HepG2 (cell line): ENCODE measurements around the gene S100A11. TPM values are rescaled to one million over a fixed set of nuclear protein-coding genes. Genes with fewer than 3 reads are reported as not detected.

Experiments
- ARID2 ChIP-seq: sonication (generic); formaldehyde crosslinking; IDR thresholded peaks from 2 replicates; pipeline ENCODE4 v1.8.1; 2022; ENCODE audit warnings: mild to moderate bottlenecking, missing genetic modification reagents, borderline replicate concordance
- CREM ChIP-seq, 2 experiments: sonication (generic) in 1 of 2; formaldehyde crosslinking in 1 of 2; IDR thresholded peaks; 2 replicates each; pipeline versions ENCODE4 v1.4.0 to v1.6.1; 2016 to 2020; ENCODE audit warnings: antibody characterized with exemption in 1 of 2, mild to moderate bottlenecking in 1 of 2, missing genetic modification reagents in 1 of 2
- GATAD2A ChIP-seq: IDR thresholded peaks from 2 replicates; pipeline ENCODE4 v1.6.1; 2016
- GFI1 ChIP-seq: sonication (generic); formaldehyde crosslinking; IDR thresholded peaks from 2 replicates; pipeline ENCODE4 v1.5.0; 2020; ENCODE audit warnings: missing genetic modification reagents, mild to moderate bottlenecking, borderline replicate concordance
- GTF2F1 ChIP-seq: fragments of 150-350 bp; IDR thresholded peaks from 2 replicates; pipeline ENCODE4 v1.6.1; 2014; ENCODE audit warnings: low read length
- PHF8 ChIP-seq: sonication (generic); formaldehyde crosslinking; IDR thresholded peaks from 2 replicates; pipeline ENCODE4 v1.5.0; 2020; ENCODE audit warnings: missing genetic modification reagents
- PLRG1 ChIP-seq: fragments of 450-650 bp; conservative IDR thresholded peaks from 2 replicates; pipeline ENCODE4 v1.6.1; 2016
- PRDM10 ChIP-seq: sonication (generic); formaldehyde crosslinking; IDR thresholded peaks from 2 replicates; pipeline ENCODE4 v1.4.0; 2020; ENCODE audit warnings: low read depth, missing genetic modification reagents
- ZBTB43 ChIP-seq: sonication (generic); formaldehyde crosslinking; conservative IDR thresholded peaks from 2 replicates; pipeline ENCODE4 v1.4.0; 2020; ENCODE audit warnings: missing genetic modification reagents
- ZNF121 ChIP-seq: sonication (generic); formaldehyde crosslinking; IDR thresholded peaks from 2 replicates; pipeline ENCODE4 v1.5.0; 2020; ENCODE audit warnings: mild to moderate bottlenecking, missing genetic modification reagents
- ZNF224 ChIP-seq: sonication (generic); formaldehyde crosslinking; IDR thresholded peaks from 2 replicates; pipeline ENCODE4 v1.5.0; 2020; ENCODE audit warnings: mild to moderate bottlenecking, missing genetic modification reagents
- ZNF558 ChIP-seq: sonication (generic); formaldehyde crosslinking; IDR thresholded peaks from 2 replicates; pipeline ENCODE4 v1.9.0; 2022; ENCODE audit warnings: mild to moderate bottlenecking, missing genetic modification reagents, borderline replicate concordance
- ZNF567 ChIP-seq: sonication (generic); formaldehyde crosslinking; IDR thresholded peaks from 2 replicates; pipeline ENCODE4 v1.8.1; 2023; ENCODE audit warnings: mild to moderate bottlenecking, missing genetic modification reagents, borderline replicate concordance
- ZNF570 ChIP-seq: sonication (generic); formaldehyde crosslinking; IDR thresholded peaks from 2 replicates; pipeline ENCODE4 v1.4.0; 2020; ENCODE audit warnings: mild to moderate bottlenecking, missing genetic modification reagents, borderline replicate concordance
- ZNF75D ChIP-seq: sonication (generic); formaldehyde crosslinking; IDR thresholded peaks from 2 replicates; pipeline ENCODE4 v1.8.1; 2023; ENCODE audit warnings: missing genetic modification reagents, mild to moderate bottlenecking, borderline replicate concordance
- ZNF768 ChIP-seq: sonication (generic); formaldehyde crosslinking; IDR thresholded peaks from 2 replicates; pipeline ENCODE4 v1.4.0; 2020; ENCODE audit warnings: missing genetic modification reagents
- ZNF788 ChIP-seq: sonication (generic); formaldehyde crosslinking; IDR thresholded peaks from 2 replicates; pipeline ENCODE4 v1.5.0; 2020; ENCODE audit warnings: mild to moderate bottlenecking, missing genetic modification reagents, borderline replicate concordance
- ZNF878 ChIP-seq: sonication (generic); formaldehyde crosslinking; IDR thresholded peaks from 2 replicates; pipeline ENCODE4 v1.8.1; 2023; ENCODE audit warnings: mild to moderate bottlenecking, missing genetic modification reagents, moderate library complexity
- polyA plus RNA-seq, 8 experiments: library from polyadenylated mRNA; depleted of rRNA in 3 of 8; stranded (reverse) in 7 of 8; unstranded in 1 of 8; fragments of >200 nt; fragmentation: Illumina TruSeq in 4 of 8; extraction: Trizol in 4 of 8; gene quantifications; 2 replicates each; pipeline versions ENCODE4 v1.2.1 to v1.2.3, GENCODE V29; 2011 to 2016; ENCODE audit warnings: low read depth in 4 of 8, missing spikeins in 1 of 8, mixed read lengths in 1 of 8; ENCODE audit not compliant: insufficient read depth in 1 of 8
- total RNA-seq, 5 experiments: library from RNA; depleted of rRNA; stranded (reverse); fragments of >200 nt; fragmentation: Illumina TruSeq; extraction: Trizol; gene quantifications; 2 replicates each; pipeline ENCODE4 v1.2.3, GENCODE V29; 2016; ENCODE audit warnings: low read depth in 1 of 5
- TF ChIP-seq, protein P1 (sequence below): sonication (generic); formaldehyde crosslinking; IDR thresholded peaks from 2 replicates; pipeline ENCODE4 v1.5.0; 2020; ENCODE audit warnings: missing genetic modification reagents
- TF ChIP-seq, protein P2 (sequence below): sonication (generic); formaldehyde crosslinking; IDR thresholded peaks from 2 replicates; pipeline ENCODE4 v1.8.1; 2023; ENCODE audit warnings: mild to moderate bottlenecking, inconsistent platforms, moderate library complexity, missing genetic modification reagents, borderline replicate concordance
- TF ChIP-seq, protein P3 (sequence below): IDR thresholded peaks from 2 replicates; pipeline ENCODE4 v1.6.1; 2016; ENCODE audit warnings: control low read depth

The S100A11 gene
- total and polyA plus RNA-seq, 2 of the 13 experiments (the other 11 are each of a cell fraction or from before 2014, with no cell fraction given), result 6.6 to 34.4 TPM

DNA sequence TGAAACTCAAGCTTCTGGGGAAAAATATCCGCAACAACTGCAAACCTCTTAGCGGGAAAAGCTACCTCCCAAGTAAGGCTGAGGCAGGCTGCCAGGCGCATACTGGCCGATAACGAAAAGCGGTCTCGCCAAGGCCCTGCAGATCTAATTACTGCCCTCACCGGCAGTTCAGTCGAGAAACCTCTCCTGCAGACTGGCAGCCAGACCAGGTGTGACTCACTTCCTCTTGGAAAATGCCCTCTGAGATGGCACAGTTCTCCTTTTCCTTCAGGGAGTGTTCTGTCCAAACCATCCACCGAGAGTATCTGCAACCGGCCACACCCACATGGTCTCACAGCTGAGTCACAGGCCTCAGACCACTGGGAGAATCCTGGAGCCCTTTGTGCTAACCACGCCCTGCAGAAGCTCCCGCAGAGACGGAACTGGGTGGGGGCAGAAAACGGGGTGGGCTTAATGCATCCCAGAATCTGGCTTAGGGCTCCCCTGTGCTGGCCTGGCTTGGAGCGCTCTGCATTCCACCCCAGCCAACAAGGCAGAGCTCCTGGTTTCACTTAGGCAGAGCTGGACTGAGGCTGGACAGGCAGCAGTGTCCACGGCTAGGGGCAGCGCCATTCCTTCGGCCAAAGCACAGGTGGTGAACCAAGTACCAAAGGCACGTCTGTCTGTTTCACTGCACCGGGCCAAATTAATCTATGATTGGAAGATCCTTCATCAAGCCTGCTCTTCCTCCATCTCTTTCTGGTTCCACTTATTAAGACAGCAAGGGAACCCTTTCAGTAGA lies 44.3 kb downstream of the S100A11 start (continued):
- no peak for TF ChIP-seq GFI1 (CRISPR knock-in tag)
- no peak for TF ChIP-seq ARID2 (CRISPR knock-in tag)
- no peak for TF ChIP-seq ZNF567 (CRISPR knock-in tag)
- TF ChIP-seq, protein P1, sequence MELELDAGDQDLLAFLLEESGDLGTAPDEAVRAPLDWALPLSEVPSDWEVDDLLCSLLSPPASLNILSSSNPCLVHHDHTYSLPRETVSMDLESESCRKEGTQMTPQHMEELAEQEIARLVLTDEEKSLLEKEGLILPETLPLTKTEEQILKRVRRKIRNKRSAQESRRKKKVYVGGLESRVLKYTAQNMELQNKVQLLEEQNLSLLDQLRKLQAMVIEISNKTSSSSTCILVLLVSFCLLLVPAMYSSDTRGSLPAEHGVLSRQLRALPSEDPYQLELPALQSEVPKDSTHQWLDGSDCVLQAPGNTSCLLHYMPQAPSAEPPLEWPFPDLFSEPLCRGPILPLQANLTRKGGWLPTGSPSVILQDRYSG (CRISPR knock-in tag), result no peak
- 0 out of 2 replicates have a peak, but pooled peaks have one; percentile 67 for TF ChIP-seq ZNF788 (CRISPR knock-in tag)
- no peak for TF ChIP-seq GTF2F1
- no peak for TF ChIP-seq ZNF570 (CRISPR knock-in tag)
- TF ChIP-seq ZNF121, result peak; percentile 97
- no peak; the same call in 1 of the 2 replicates for TF ChIP-seq CREM (IDR thresholded peaks at IDR 0.05)
- no peak for TF ChIP-seq CREM (CRISPR knock-in tag; IDR thresholded peaks at IDR 0.05)
- TF ChIP-seq ZNF878 (CRISPR knock-in tag), result no peak
- no peak for TF ChIP-seq ZNF768
- TF ChIP-seq PLRG1, result no peak
- no peak for TF ChIP-seq ZBTB43 (CRISPR knock-in tag)
- peak; percentile 23 for TF ChIP-seq GATAD2A
- TF ChIP-seq, protein P2, sequence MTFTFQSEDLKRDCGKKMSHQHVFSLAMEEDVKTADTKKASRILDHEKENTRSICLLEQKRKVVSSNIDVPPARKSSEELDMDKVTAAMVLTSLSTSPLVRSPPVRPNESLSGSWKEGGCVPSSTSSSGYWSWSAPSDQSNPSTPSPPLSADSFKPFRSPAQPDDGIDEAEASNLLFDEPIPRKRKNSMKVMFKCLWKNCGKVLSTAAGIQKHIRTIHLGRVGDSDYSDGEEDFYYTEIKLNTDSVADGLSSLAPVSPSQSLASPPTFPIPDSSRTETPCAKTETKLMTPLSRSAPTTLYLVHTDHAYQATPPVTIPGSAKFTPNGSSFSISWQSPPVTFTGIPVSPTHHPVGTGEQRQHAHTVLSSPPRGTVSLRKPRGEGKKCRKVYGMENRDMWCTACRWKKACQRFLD (CRISPR knock-in tag), result no peak
- TF ChIP-seq ZNF75D, result no peak
- no peak for TF ChIP-seq ZNF224 (CRISPR knock-in tag)
- peak; percentile 22; the same call in 1 of the 2 replicates for TF ChIP-seq PHF8 (CRISPR knock-in tag)
- TF ChIP-seq PRDM10 (CRISPR knock-in tag), result 0 out of 2 replicates have a peak, but pooled peaks have one; percentile 21
- TF ChIP-seq, protein P3, sequence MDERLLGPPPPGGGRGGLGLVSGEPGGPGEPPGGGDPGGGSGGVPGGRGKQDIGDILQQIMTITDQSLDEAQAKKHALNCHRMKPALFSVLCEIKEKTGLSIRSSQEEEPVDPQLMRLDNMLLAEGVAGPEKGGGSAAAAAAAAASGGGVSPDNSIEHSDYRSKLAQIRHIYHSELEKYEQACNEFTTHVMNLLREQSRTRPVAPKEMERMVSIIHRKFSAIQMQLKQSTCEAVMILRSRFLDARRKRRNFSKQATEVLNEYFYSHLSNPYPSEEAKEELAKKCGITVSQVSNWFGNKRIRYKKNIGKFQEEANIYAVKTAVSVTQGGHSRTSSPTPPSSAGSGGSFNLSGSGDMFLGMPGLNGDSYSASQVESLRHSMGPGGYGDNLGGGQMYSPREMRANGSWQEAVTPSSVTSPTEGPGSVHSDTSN (CRISPR knock-in tag), result no peak
- TF ChIP-seq ZNF558, result no peak
